ENCODE results near the gene NCAPG2. TPM values are rescaled to one million over a fixed set of nuclear protein-coding genes. Genes with fewer than 3 reads are reported as not detected.

The NCAPG2 gene
- total RNA-seq, 1 experiment from 2014 or later, result 27.4 TPM

- Mint-ChIP-seq H3K27me3 (ENCODE audit: insufficient read depth, unreplicated experiment) (no peaks in the 10 kb centered on the region), H3K4me1 (ENCODE audit: insufficient read depth, unreplicated experiment) (peaks cover 20% of the 10 kb centered on the region), H3K27ac (ENCODE audit: low read depth, unreplicated experiment) (peak overlapping the region; percentile 46), H3K4me3 (ENCODE audit: unreplicated experiment) (peak overlapping the region; percentile 23), H3K9me3 (ENCODE audit: unreplicated experiment) (no peaks in the 10 kb centered on the region), H3K36me3 (ENCODE audit: insufficient read depth, unreplicated experiment) (no peaks in the 10 kb centered on the region)
- intact Hi-C loops (cut with micrococcal nuclease), result no loop called here
- ChIA-PET CTCF (interaction anchor here (0.7 kb wide), 1 partner anchor 226 kb away, joined by 3 read pairs; no protein-coding TSS in a partner anchor), POLR2A (interaction anchor here (1.3 kb wide), 1 partner anchor 149 kb away, joined by 3 read pairs; no protein-coding TSS in a partner anchor)
- BruUV-seq (replicated peaks), result TSS peak; percentile 53
- TF ChIP-seq CTCF (IDR thresholded peaks at IDR 0.05; ENCODE audit: unreplicated experiment), result no peak
- DNase-seq (ENCODE audit: unreplicated experiment), result no peak
These were observed 123.0 kb downstream of the NCAPG2 start for GRCh38 chr7:158581440-158582088.

Small RNA genes lying within 50 kb of the gene (microRNA-seq; reads per million reads assigned to microRNA genes)
- gene MIR5707, result not detected

Other genes with a start within 250 kb of the NCAPG2 start
- gene PTPRN2, start 117.0 kb downstream of the NCAPG2 start, total RNA-seq (2022), result 4.0 and 4.5 TPM in 2 replicates
- 74.1 and 78.6 TPM in 2 replicates for gene ESYT2, start 124.7 kb upstream of the NCAPG2 start, total RNA-seq (2022)
- gene DYNC2I1, start 151.8 kb upstream of the NCAPG2 start, total RNA-seq (2022), result 14.4 and 16.5 TPM in 2 replicates

Measured in MCF 10A (cell line).